NT2/D1 (cell line): ENCODE measurements around the gene SLX4IP.

ENCODE experiments used
- SUZ12 ChIP-seq: IDR thresholded peaks from 2 replicates; pipeline ENCODE4 v1.6.1; 2011; ENCODE audit not compliant: insufficient read length, insufficient read depth; ENCODE audit errors: extremely low read depth
- YY1 ChIP-seq: IDR thresholded peaks from 2 replicates; pipeline ENCODE4 v1.6.1; 2011; ENCODE audit not compliant: insufficient read length, insufficient read depth

GRCh38 chr20:10636326-10636818, 201.3 kb downstream of the SLX4IP start:
- no peak for TF ChIP-seq SUZ12
- no peak for TF ChIP-seq YY1
